BJ (cell line): Measurements from ENCODE around the gene LAG3. TPM values are rescaled to one million over a fixed set of nuclear protein-coding genes. Genes with fewer than 3 reads are reported as not detected.

Experiments used
- CTCF ChIA-PET: fragments of 350-600 bp; formaldehyde crosslinking; extraction: SDS; loops from one replicate; lab custom pipeline; 2021; ENCODE audit warnings: antibody characterized with exemption, inconsistent platforms; lab: Yijun Ruan, JAX
- POLR2A ChIA-PET: fragments of 300-600 bp; sonication (Branson Sonifier 250); formaldehyde crosslinking; extraction: SDS; loops from one replicate; lab custom pipeline; 2021; ENCODE audit warnings: antibody characterized with exemption; lab: Charles Lee
- DNase-seq: peaks from one replicate; pipeline ENCODE4 v3.0.0-alpha.2; 2011; ENCODE audit warnings: low read depth
- H3K27me3 ChIP-seq: 2 replicates; pipeline ENCODE4 v1.6.0; 2011; ENCODE audit warnings: low read length; ENCODE audit not compliant: control insufficient read depth, insufficient read depth
- H3K36me3 ChIP-seq: 2 replicates; pipeline ENCODE4 v1.5.1; 2011; ENCODE audit warnings: low read length; ENCODE audit not compliant: control insufficient read depth, insufficient read depth
- H3K4me3 ChIP-seq: 2 replicates; pipeline ENCODE4 v1.5.1; 2011; ENCODE audit warnings: low read depth, mild to moderate bottlenecking, control low read depth, low read length
- polyA plus RNA-seq: library from polyadenylated mRNA; depleted of rRNA; stranded (reverse); fragments of >200 nt; gene quantifications from 2 replicates; pipeline ENCODE4 v1.2.3, GENCODE V29; 2011
- TF ChIP-seq, protein P1 (sequence below): IDR thresholded peaks from 2 replicates; pipeline ENCODE4 v1.5.1; 2011; ENCODE audit warnings: low read depth, mild to moderate bottlenecking, control low read depth, inconsistent platforms, low read length, moderate library complexity; ENCODE audit not compliant: insufficient read depth

The LAG3 gene
- polyA plus RNA-seq, 1 experiment, result 0.50 TPM

DNA sequence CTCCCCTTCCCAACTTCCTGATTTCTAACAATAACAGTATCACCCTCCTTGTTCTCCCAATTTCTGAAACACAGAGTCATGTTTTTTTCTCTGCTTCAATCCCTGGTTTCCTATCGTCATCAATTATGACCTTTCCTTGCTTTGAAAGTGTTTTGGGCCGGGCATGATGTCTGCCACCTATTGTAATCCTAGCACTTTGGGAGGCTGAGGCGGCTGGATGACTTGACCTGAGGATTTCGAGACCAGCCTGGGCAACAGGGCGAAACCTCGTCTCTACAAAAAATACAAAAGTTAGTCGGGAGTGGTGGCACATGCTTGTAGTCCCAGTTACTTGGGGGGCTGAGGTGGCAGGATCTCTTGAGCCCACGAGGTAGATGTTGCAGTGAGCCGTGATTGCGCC, 36.7 kb downstream of the LAG3 start:
- peaks cover 4% of the 10 kb centered on the region for H3K27me3 ChIP-seq
- ChIA-PET CTCF (interaction anchor here (0.9 to 1.5 kb wide), 3 partner anchors 16 to 22 kb away, joined by 3 read pairs; no protein-coding TSS in a partner anchor), POLR2A (interaction anchor here (0.7 kb wide), 1 partner anchor 43 kb away, joined by 3 read pairs; no protein-coding TSS in a partner anchor)
- no peaks in the 10 kb centered on the region for H3K36me3 ChIP-seq
- TF ChIP-seq, protein P1, sequence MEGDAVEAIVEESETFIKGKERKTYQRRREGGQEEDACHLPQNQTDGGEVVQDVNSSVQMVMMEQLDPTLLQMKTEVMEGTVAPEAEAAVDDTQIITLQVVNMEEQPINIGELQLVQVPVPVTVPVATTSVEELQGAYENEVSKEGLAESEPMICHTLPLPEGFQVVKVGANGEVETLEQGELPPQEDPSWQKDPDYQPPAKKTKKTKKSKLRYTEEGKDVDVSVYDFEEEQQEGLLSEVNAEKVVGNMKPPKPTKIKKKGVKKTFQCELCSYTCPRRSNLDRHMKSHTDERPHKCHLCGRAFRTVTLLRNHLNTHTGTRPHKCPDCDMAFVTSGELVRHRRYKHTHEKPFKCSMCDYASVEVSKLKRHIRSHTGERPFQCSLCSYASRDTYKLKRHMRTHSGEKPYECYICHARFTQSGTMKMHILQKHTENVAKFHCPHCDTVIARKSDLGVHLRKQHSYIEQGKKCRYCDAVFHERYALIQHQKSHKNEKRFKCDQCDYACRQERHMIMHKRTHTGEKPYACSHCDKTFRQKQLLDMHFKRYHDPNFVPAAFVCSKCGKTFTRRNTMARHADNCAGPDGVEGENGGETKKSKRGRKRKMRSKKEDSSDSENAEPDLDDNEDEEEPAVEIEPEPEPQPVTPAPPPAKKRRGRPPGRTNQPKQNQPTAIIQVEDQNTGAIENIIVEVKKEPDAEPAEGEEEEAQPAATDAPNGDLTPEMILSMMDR, result no peak
- DNase-seq, result no peak
- H3K4me3 ChIP-seq, result no peak overlapping the region

DNA sequence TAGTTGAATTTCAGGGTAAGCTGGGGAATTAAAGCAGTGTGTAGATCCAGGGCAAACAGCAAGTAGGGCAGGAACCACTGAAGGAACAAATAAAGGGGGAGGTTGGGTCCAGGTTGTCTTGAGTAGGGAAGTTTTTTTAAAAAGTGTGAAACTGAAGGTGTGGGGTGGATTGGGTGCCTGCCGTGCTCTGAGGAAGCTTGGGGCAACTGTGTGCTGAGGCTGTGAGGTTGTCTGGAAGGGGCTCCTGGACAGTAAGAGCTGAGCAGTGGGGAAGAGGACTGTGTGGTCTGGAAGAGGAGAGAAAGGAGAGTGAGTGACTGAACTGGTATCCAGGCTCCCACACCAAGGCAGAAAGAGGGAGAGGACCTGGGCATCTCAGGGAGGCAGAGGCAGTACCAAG, 38.4 kb downstream of the LAG3 start:
- Histone ChIP-seq H3K36me3 (no peaks in the 10 kb centered on the region), H3K4me3 (no peak overlapping the region), H3K27me3 (peaks cover 7% of the 10 kb centered on the region)
- TF ChIP-seq, protein P1, result no peak
- no peak for DNase-seq
- ChIA-PET POLR2A (interaction anchor here (0.5 to 0.6 kb wide), 2 partner anchors 57 to 133 kb away, joined by 5 to 11 read pairs; partner anchors contain the start of gene C12orf57), CTCF (interaction anchor here (0.7 to 1.5 kb wide), 2 partner anchors 19 to 34 kb away, joined by 3 read pairs; no protein-coding TSS in a partner anchor)

DNA sequence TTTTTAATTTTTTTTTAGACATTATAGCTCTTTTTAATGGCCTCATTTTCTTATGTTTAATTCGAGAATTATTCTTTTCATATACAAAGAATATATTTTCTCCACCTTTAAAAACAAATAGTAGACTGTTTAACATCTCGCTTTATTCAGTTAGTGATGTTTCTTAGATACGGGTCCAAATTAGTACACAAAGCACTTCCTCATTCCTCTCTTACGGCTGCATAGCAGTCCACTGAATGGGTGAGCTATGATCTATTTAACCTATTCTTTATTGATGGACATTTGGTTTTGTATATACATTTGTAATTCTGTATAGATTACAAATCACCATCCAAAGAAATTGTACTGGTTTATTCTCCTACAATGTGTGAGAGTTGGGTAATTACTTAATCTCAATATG, 41.0 kb downstream of the LAG3 start:
- Histone ChIP-seq H3K4me3 (no peak overlapping the region), H3K36me3 (no peaks in the 10 kb centered on the region), H3K27me3 (peaks cover 9% of the 10 kb centered on the region)
- DNase-seq, result no peak
- ChIA-PET CTCF (interaction anchor here (1.0 to 2.4 kb wide), 3 partner anchors 12 to 47 kb away, joined by 3 to 6 read pairs (median 6); partner anchors contain the start of gene PTMS), POLR2A (interaction anchor here (1.0 kb wide), 1 partner anchor 8 kb away, joined by 3 read pairs; no protein-coding TSS in a partner anchor)
- TF ChIP-seq, protein P1, result no peak

DNA sequence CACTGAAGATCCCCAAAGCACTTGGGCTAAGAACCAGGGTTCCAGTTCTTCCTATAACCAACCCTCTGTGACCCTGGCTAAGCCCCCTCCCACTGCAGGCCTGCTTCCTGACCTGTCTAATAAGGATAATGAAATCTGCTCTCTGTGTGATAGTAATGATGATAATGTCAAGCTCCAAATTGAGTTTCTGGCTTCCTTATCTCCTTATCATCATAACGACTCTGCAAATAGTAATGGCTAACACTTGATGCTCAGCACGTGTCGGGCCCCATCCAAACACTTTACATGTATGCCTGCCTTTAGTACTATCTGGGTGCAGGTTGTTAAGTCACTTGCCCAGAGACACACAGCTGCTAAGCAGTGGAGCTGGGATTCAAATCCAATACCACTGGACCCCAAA, 44.3 kb downstream of the LAG3 start:
- ChIA-PET POLR2A (no interaction called here), CTCF (interaction anchor here (0.9 to 2.0 kb wide), 3 partner anchors 9 to 64 kb away, joined by 3 to 5 read pairs (median 4); partner anchors contain the start of gene MLF2)
- Histone ChIP-seq H3K4me3 (no peak overlapping the region), H3K27me3 (peaks cover 5% of the 10 kb centered on the region), H3K36me3 (no peaks in the 10 kb centered on the region)
- DNase-seq, result no peak
- TF ChIP-seq, protein P1, result no peak

DNA sequence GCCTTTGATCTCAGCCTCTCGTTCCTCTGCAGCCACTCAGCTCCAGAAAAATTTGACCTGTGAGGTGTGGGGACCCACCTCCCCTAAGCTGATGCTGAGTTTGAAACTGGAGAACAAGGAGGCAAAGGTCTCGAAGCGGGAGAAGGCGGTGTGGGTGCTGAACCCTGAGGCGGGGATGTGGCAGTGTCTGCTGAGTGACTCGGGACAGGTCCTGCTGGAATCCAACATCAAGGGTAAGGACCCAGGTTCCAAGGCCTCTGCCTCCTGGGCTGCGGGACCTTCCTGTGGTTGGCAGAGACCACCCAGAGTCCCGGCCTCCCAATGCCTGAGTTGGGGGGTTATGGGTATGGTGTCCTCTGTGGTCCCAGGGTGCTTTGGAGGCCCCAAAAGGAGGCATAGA, 44.8 kb downstream of the LAG3 start:
- TF ChIP-seq, protein P1, result no peak
- Histone ChIP-seq H3K4me3 (no peak overlapping the region), H3K27me3 (peaks cover 5% of the 10 kb centered on the region), H3K36me3 (no peaks in the 10 kb centered on the region)
- ChIA-PET CTCF (interaction anchor here (0.9 to 2.0 kb wide), 2 partner anchors 8 to 65 kb away, joined by 4 to 5 read pairs; partner anchors contain the start of gene MLF2), POLR2A (no interaction called here)
- no peak for DNase-seq
